Measurements from ENCODE around the gene EEFSEC.

EEFSEC gene

DNA sequence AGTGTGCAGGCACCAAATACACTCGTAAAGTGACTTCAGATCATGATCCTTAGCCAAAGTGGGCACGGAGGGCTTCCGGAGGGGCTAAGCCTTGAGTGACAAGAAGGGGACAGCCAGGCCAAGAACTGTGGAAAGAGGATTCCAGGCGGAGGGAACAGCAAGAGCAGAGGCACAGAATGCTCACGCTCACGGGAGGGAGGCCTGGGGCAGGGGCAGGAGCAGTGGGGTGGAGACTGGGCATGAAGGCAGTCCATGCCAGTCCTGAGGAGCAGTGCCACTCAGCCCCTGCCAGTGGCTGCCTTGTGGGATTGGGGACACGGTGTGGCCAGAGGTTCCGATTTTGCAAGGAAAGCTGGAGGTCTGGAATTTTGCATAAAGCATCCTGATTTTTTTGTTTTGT, 277.4 kb downstream of the EEFSEC start:
- ATAC-seq: no peak

DNA sequence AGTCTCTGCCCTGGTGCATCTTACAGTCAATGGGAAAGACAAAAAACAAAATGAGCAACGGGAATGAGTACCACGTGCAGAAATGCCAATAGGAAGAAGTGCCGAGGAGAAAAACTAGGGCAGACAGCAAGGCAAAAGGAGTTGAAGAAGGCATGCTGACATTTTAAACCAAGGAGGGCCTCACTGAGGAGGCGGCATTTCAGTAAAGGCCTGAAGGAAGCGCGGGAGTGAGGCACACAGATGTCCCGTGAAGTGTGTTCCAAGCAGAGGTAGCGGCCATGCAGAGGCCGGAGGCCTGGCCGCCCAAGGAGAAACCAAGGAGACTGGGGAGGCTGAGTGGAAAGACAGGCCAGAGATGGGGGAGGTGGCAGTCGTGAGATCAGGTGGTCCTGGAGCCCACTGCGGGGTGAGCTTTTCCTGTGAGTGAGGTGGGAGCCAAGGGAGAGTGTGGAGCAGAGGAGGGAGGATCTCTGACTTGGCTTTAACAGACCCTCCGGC, 278.6 kb downstream of the EEFSEC start:
- no peak for ATAC-seq

DNA sequence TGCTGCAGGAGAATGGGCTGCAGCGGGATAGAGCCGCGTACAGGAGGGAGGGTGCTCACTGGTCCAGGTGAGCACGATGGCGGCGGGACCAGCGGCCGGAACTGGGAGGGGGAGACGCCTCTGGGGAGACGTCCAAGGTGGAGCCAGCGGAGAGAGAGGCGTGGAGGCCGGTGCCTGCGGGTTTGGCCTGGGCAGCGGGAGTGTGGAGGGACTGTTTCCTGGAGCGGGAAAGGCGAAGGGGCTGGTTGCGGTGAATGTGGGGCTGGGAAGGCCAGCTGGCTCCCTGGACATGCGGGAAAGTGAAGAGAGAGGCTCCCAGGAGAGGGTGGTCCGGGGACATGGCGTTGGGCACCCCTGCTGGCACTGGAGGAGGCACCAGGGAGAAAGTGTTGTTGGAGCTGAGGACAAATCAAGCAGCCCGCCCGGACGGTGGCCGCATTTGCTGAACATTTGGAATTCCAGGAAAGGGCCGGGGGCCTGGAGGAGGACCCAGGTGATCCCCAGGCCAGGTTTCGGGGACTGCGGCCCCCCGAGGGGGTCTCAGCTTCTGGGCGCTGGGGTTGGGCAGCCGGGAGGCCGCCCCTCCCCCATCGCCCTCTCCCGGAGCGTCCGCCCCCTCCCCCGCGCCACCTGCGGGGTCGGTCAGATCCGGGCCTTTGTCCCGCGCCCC, 279.2 kb downstream of the EEFSEC start:
- ATAC-seq: no peak

- ATAC-seq: no peak
Measured at GRCh38 chr3:128432971-128433836, 279.9 kb downstream of the EEFSEC start.

DNA sequence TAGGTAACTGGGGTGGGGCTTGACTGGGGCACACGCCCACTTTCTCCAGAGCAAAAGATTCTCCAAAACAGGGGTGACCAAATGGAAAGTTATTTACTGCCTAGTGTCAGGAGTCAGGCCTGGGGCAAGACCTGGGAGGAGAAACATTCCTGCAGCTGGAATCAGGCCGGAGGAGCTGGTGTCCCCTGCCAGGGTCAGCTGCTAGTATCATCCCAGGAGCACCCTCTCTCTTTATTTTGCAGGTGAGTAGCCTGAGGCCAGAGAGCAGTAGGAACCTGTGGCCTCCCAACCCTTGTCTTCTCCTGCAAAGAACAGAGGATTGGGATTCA, 280.5 kb downstream of the EEFSEC start:
- no peak for ATAC-seq

DNA sequence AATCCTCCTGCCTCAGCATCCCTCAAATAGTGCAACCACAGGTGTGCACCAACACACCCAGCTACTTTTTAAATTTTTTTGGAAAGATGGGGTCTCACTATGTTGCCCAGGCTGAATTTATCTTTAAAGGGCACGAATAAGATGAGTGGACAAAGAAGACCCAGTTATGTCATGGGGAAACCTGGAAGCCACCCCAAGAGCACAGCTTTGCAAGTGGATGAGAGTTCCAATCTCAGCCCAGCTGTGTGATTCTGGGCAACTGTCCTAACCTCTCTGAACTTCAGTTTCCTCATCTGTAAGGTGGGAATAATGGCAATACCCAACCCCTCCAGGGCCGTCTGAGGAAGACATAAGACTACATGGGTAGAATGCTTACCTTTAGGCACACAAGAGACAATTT, 281.2 kb downstream of the EEFSEC start:
- no peak for ATAC-seq

DNA sequence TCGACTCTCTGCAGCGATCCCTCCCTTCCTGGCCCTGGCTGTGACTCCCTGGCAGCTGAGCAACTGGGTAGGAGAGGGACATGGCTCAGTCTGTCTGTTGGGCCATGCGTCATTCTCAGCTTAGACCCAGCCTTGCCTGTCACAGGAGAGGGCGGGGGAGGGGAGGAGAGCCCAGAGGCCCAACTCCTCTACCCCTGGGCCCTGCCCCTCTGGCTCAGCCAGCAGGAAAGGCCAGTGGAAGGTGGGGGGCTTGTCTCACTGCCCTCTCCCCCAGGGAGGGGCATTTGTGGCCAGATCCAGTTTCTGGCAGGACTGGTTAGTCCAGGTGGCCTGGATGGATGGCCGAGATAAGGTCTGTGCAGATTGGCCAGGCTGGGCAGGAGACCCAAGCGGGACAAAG, 281.8 kb downstream of the EEFSEC start:
- no peak for ATAC-seq

GRCh38 chr3:128435561-128435960, 282.3 kb downstream of the EEFSEC start:
- ATAC-seq: no peak

GRCh38 chr3:128436214-128436613, 282.9 kb downstream of the EEFSEC start:
- no peak for ATAC-seq

GRCh38 chr3:128438488-128439072, 285.3 kb downstream of the EEFSEC start:
- no peak for ATAC-seq

DNA sequence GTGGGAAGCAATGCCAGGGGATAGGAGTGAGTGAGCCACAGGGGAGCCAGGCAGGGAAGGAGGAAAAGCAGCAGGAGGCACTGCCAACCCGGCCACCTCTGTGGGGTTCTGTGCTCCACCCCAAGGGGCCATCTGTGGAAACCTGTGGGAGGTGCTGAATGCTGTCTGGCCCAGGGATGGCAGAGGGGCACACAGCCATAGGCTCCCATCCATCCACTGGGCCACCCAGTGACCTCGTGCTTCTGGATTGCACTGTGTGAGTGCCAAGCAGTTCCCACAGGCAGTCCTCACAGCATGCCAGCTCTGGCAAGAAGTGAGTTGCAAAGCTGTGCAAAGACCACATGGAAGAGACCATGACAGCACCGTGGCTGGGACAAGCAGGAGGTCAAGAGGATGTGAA, 285.9 kb downstream of the EEFSEC start:
- ATAC-seq: no peak

DNA sequence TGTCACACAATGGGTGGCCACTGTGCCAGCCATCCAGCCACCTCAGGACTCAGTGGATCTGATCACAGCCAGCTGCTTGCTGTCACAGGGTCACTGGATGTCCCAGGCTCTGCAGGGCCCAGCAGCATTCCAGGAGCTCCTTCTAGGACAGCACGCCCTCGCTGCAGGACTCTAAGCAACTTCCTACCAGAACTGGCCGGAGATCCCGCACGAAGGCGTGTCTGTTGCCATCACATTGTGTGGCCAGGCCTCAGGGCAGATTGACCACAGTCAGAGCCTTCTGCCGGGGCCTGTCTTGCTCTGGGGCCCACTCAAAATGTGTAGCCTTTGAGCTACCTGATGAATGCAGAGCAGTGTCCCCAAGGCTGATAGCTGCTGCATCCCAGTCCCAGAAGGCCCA, 288.8 kb downstream of the EEFSEC start:
- no peak for ATAC-seq

DNA sequence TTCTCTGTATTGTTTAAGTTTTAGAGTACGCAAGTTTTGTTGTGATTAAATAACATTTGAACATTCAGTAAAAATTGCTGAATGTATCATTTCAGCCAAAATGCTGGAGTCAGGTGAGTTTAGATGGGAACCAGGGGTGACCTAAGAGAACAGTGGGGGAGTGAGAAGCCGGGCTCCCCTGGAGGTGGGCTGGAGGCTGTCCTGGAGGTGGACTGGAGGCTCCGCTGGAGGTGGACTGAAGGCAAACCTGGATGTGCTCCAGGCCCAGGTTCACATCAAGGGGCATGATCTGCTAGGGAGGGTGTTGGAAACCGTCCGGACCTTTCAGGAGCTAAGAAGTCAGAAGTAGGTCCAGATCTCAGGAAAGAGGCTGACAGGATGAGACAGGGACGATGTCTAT, 289.7 kb downstream of the EEFSEC start:
- no peak for ATAC-seq

DNA sequence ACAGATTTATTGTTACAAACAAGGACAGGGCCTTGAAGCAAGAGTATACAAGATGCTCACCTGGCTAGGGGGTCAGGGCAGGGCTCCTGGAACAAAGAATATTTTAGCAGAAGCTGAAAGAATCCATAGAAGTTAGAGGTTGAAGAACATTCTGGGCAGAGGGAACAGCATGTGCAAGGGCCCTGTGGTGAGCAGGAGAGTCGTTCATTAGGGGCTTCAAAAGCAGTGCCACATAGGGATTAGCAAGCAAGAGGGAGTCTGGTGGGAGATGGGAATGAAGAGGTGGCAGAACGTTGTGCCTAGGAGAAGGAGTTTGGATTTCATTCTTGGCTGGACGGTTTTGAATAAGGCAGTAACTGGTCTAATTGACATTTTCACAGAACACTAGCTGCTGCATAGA, 290.5 kb downstream of the EEFSEC start:
- ATAC-seq: no peak

DNA sequence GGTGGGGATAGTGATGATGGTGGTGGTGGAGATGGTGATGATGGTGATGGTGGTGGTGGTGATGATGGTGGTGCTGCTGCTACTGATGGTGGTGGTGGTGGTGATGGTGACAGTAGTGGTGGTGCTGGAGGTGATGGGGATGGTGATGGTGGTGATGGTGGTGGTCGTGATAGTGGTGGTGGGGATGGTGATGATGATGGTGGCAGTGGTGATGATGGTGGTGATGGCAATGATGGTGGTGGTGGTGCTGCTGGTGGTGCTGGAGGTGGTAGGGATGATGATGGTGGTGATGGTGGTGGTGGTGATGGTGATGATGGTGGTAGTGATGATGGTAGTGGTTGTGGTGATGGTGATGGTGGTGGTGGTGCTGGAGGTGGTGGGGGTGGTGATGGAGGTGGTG, 292.1 kb downstream of the EEFSEC start:
- ATAC-seq: no peak

GRCh38 chr3:128446821-128447220, 293.5 kb downstream of the EEFSEC start:
- ATAC-seq: no peak

DNA sequence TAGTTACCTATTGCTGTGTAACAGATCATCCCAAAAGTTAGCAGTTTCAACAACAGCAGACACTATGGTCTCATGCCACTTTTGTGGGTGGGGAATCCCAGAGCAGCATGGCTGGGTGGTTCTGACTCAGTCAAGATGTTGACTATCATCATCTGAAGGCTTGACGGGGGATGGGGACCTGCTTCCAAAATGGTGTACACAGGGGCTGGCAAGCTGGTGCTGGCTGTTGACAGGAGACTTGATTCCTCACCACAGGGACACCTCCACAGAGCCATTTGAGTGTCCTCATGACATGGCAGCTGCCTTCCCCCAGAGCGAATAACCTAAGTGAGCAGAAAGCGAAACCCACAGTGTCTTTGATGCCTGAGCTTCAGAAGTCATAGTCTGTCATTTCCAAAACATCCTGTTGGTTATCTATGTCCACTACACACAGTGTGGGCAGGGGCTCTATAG, 294.3 kb downstream of the EEFSEC start:
- ATAC-seq: peak; percentile 72 to 86

- peak in 1 of 2 donors; percentile 22 for ATAC-seq
Measured at GRCh38 chr3:128448491-128448890, 295.2 kb downstream of the EEFSEC start.

DNA sequence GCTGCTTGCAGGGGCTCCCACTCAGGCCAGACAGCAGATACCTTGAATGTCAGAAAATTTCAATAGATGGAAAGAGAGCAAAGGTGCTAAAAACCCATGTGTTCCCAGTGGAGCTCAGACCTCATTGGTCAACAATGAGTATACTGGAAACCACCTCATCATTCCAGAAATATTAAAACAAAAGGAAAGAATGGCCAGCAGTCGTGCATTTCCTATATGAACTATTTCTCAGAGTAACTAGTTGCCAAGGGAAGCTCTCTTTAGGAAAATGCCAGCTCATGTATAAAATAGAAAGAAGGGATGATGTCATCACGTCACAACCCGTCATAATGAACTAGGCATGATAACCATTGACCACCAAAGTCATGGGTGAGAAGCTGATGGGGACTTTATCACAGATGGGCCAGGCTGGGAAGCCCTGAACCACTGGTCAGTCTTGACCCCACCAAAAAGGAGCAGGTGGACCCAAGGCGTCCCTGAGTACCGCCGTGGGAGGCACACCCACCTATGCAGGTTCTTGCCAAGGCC, 295.9 kb downstream of the EEFSEC start:
- ATAC-seq: no peak

GRCh38 chr3:128452120-128452519, 298.8 kb downstream of the EEFSEC start:
- ATAC-seq: no peak

- no peak for ATAC-seq
Measured at GRCh38 chr3:128452678-128453275, 299.5 kb downstream of the EEFSEC start.

DNA sequence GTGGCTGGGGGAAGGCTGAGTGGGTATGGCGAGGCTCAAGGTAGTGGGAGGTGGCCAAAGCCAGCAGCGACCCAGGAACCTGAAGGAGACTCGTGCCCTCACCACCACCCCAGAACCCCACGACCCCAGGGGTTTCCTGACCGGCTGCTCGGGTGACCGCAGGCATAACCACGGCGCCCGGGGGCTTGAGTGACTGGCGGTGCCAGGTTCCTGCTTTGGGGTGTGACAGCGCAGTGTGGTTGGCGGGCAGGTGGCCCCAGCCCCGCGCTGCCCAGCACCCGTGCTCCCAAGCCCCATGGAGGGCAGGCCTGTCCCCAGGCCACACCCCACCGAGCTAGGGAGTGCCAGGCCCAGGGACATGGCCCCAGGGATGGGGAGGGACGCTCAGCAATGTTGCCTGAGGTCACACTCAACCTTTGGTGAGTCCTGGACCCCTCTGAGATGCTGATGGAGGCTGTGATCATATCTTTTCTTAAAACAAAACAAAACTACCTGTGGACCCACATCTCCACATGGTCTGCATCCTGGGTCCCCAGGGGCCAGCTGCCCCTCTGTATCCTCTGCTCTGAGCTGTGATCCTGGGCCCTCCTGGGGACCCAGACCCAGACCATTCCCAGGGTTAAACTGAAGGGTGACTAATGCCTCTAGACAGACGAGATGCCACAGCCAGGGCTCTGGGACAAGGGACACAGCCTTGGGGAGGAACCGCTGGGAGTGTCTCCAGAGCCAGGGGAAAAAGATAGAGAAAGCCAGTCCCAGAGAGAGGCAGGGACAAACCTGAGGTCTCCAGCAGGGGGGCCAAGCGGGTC, 300.4 kb downstream of the EEFSEC start:
- ATAC-seq: no peak

All from activated CD4-positive, CD25-positive, alpha-beta regulatory T cell treated with anti-CD3 and anti-CD28 coated beads, Interleukin-2, amount 50 U/mL, for 24 hours (primary cell).